Measurements from ENCODE around the gene CD2.

CD2 gene, protein sequence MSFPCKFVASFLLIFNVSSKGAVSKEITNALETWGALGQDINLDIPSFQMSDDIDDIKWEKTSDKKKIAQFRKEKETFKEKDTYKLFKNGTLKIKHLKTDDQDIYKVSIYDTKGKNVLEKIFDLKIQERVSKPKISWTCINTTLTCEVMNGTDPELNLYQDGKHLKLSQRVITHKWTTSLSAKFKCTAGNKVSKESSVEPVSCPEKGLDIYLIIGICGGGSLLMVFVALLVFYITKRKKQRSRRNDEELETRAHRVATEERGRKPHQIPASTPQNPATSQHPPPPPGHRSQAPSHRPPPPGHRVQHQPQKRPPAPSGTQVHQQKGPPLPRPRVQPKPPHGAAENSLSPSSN

DNA sequence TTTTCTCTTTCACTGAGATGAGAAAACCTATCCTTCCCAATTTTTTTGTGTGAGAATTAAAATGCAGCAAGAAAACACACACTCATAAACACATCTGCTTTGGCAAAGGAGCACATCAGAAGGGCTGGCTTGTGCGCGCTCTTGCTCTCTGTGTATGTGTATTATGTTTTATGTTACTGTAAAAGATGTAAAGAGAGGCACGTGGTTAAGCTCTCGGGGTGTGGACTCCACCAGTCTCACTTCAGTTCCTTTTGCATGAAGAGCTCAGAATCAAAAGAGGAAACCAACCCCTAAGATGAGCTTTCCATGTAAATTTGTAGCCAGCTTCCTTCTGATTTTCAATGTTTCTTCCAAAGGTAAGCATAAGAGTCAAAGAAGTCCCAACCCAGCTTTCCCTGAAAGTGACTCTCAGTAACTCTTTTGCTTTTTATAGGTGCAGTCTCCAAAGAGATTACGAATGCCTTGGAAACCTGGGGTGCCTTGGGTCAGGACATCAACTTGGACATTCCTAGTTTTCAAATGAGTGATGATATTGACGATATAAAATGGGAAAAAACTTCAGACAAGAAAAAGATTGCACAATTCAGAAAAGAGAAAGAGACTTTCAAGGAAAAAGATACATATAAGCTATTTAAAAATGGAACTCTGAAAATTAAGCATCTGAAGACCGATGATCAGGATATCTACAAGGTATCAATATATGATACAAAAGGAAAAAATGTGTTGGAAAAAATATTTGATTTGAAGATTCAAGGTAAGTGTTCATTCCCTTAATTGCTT lies at the start of gene CD2:
CD2 (plus strand) TSS at position 233 of the 780 bp plus-strand sequence; CDS start at position 296, 63 bp downstream.
- DNase-seq, result no peak

DNA sequence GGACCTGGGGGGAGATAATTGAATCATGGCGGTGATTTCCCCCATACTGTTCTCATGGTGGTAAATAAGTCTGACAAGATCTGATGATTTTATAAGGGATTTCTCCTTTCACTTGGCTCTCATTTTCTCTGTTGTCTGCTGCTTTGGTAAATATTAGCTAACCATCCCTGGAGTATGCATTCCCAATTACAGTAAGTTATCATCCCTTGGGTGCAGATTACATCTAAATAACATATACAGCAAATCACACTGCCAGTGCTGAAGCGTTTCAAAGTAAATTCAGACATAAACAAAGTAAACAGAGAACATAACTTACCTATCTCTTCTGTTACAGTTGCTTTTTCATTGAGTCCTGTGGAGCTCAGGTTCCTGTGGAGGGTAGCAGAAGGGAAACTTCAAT lies 48.1 kb upstream of the CD2 start:
- DNase-seq, result no peak

DNA sequence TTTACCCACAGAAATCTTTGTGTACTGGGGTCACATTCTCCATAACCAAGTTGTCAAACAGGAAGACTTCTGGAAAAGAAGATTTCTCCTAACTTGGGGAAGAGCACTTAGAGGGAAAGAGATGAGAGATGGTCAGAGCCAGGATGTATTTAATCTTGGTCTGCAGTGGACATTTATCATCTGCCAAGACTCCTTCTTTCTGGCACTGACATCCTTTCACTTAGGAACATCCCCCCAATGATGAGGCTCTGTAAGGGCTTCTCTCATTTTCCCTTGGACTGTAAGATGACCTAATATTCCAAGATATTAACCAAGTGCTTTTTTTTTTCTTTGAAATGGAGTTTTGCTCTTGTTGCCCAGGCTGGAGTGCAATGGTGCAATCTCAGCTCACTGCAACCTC lies 47.4 kb upstream of the CD2 start:
- no peak for DNase-seq

DNA sequence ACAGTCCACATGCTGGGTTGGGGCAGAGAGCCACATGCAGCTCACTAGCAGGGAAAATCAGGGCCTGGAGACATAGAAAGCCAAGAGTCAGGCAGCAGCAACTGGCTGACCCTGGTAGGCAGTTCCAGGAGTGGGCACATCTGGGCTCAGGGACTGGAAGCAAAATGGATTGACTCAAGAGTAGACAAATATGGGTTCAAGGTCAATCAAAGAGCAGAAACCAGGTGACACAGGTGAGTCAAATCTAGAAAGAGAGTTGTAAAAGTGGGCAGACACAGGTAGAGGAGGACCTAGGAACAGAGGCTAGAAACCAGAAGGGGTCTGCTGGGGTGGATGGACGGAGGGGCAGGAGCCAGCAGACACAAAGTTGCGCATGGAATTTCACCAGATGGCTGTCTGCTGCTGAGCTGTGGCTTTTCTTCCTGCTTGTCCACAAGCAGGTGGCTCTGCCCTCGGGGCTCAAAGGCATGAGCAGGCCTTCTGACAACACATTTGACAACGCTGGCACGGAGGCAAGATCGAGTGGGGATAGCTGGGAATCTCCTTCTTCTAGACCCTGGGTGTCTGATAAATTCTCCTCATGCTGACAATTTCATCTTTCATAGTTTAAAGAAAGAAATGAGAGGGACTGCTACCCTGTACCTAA lies 45.9 kb upstream of the CD2 start:
- DNase-seq, result no peak

DNA sequence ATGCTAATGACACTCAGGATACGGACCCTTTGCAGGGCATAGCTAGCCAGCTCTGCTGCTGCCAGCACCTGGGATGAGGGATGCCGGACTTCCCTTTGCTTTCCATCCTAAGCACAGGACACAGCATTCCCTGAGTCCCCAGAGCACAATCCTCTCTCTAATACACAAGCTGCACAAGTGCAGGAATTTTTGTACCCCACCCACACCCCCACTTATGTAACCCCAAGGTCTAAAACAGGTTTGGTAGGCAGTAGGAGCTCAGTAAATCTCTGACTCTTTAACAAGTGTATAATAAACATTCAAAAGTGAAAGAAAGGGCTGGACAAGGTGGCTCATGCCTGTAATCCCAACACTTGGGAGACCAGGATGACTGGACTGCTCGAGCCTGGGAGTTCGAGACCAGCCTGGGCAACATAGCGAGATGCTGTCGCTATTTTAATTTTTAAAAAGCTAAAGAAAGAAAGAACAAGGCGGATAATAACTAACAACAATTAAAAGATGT lies 44.5 kb upstream of the CD2 start:
- DNase-seq, result no peak

DNA sequence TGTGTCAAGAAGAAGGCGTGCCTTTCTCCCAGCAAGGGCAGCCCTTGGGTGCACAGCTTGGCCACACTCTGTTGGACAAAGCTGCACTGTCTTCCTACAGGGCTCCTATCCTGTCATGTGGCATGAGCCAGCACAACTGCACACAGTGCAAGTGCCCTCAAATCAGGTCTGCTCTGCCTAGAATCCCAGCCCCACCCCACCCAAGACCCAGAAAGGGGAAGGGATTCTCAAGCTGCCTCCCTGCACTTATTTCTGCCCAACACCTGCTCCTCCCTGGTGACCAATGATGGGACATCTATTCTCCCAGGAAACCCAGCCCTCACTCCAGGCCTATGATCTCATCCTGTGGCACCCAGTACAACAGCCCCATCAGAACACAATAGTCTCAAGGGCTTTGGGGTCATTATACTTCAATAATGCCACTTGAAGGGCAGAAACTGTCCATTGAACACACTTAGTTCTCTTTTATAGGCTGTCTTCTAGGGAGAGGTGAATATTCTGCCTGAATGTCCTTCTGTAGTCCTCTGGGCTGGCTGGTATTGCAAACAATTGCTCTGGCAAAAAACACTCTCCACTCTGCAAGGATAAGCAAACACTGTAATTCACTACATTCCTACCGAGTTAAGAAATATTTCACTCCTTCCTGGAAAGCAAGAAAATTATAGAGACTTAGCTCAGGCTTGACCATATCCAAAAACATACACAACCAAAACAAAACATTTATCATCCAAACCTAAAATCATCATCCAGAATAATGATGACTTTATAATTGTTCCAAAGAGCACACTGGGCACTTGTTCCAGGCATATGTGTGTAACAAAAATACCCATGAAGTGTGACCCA lies 43.6 kb upstream of the CD2 start:
- DNase-seq, result peak; percentile 72

DNA sequence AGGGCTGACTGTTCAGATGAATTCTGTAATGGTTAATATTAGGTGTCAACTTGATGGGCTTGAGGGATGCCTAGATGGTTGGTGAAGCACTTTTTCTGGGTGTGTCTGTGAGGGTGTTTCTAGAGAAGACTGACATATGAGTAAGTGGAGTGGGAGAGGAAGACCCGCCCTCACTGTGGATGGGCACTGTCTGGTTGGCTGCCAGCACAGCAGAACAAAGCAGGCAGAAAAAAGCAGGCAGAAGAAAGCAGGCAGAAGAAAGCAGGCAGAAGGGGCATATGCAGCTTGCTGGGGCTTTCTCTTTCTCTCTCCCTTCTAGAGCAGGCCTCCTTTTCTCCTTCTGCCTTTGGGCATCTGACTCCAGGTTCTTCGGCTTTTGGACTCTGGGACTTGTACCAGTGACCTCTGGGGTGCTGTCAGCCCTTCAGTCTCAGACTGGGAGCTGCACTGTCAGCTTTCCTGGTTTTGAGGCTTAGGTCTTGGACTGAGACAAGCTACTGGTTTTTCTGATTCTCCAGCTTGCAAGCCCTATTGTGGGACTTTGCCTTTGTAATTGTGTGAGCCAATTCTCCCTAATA lies 42.9 kb upstream of the CD2 start:
- DNase-seq, result peak; percentile 50

DNA sequence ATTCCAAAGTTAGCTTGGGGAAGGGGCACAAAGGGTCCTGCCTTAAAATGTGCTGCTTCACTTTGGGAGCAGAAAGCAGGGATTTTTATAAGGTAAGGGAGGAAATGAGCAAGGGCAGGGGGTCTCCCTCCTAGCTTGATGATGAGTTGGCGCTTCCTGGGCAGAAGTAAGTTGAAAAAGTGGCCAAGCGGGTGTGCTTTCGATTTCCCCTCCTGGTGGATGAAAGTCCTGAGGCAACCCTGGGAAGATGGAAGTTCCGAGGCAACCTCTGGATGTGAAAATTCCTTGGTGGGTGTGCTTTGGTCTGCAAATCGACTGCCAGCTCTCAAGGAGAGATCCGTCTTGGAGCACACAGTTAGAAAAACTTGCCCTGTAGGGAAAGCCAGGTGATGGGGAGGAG lies 41.7 kb upstream of the CD2 start:
- DNase-seq, result no peak

DNA sequence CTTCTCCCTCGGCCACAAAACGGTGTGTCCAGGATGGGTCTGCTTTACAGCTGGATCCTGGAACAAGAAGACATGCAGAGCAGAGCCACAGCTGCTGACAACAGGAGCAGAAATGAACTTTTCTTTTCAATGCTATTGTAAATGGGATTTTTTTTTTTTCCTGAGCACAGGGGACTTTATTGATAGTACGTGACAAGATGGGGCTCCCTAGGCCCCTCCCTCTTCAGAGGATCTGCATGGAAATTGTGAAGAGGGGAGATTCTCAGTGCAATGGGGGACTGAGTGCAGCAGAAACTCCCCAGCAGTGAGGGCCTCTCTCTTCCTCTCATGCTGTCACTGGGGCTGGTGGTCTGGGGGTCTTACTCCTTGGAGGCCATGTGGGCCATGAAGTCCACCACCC lies 40.8 kb upstream of the CD2 start:
- DNase-seq, result no peak

DNA sequence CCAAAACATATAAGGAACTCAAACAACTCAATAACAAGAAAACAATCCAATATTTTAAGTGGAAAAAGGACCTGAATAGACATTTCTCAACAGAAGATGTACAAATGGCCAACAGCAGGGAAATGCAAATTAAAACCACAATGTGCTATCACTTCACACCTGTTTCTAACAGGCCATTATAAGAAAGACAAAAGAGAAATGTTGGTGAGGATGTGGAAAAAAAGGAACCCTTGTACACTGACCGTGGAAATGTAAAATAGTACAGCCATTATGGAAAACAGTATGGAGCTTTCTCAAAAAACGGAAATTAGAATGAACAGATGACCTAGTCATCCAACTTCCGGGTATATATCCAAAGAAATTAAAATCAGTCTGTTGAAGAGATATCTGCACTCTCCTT lies 37.8 kb upstream of the CD2 start:
- DNase-seq, result no peak

DNA sequence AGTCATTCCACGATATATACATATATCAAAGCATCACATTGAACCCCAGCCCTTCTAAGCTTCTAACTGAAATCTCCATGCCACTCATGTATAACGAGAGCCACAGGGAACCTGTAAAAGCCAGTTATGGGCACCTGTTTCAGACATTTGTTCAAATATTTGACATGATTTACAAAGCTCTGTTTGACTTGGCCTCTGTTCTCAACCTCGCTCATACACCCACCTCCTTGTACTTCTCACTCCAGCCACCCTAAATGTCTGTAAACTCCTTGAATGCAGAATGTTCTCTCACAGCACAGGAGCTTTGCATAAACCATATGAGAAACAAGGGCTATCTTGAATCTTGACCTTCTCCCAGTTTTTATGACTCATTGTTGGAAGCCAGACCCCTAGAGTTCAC lies 36.9 kb upstream of the CD2 start:
- DNase-seq, result peak; percentile 56

DNA sequence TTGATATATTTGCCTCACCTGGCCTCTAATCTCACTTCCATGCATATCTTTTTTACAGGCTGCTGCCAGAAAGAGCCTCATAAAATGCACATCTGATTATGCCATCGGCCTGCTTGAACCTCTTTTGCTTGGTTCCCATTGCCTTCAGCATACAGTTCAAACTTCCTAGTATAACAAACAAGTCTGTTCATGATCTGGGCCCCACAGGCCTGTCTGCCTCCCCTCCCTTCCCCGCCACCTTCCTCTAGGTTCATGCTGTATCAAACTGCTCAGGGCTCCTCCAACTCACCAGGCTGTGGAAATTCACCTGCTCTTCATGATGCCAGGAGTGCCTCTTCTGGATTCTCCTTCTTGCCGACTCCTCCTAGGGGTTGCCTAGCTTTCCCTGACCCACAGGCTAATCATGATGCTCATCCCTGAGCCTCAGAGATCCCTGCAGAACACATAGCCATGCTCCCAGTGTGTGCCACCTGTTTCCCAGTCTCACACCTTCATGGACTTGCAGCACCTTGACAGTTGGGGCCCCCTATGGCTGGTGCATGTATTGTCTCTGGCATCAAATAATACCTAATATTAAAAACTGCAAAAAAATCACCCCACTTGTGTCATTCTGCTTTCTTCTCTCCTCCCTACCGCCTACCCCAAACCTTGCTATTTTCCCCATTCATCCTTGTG lies 33.7 kb upstream of the CD2 start:
- no peak for DNase-seq

DNA sequence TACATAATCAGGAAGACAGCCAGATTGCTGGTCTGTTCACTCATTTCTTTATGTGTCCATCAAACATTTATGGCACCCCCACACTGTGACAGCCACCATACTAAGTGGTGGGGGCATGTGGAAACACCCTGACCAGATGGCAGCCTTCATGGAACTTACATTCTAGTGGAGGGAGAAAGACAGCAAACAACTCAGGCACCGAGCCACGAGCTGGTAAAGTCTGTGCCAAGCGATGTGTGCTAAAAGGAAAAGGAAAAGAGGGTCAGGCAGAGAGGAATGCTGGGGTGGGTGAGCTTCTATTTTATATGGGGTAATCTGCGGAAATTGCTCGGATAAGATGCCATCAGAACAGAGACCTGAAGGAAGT lies 33.2 kb upstream of the CD2 start:
- no peak for DNase-seq

DNA sequence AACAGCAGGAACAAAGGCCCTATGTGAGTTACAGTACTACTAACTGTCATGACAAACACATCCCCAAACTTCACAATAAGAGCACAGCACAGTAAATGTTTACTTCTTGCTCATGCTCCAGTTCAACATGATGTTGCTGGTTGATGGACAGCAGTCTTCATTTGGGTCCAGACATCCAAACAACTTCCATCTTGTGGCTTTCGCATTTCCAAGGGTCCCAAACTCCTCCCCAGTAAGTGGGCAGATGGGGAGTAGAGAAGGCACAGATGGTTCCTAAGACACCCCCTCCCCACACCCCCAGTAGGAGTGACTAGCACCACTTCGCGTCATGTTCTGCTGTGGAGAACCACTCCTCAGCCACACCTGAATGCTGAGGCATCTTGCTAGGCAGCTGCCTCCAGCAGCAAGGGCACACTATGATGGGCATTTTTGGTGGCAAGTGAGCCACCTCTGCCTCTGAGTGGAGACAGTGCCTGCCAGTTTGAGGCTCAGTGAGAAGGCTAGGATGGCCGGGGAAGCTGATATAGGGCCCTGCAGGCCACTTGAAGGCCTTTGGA lies 32.7 kb upstream of the CD2 start:
- DNase-seq, result no peak

DNA sequence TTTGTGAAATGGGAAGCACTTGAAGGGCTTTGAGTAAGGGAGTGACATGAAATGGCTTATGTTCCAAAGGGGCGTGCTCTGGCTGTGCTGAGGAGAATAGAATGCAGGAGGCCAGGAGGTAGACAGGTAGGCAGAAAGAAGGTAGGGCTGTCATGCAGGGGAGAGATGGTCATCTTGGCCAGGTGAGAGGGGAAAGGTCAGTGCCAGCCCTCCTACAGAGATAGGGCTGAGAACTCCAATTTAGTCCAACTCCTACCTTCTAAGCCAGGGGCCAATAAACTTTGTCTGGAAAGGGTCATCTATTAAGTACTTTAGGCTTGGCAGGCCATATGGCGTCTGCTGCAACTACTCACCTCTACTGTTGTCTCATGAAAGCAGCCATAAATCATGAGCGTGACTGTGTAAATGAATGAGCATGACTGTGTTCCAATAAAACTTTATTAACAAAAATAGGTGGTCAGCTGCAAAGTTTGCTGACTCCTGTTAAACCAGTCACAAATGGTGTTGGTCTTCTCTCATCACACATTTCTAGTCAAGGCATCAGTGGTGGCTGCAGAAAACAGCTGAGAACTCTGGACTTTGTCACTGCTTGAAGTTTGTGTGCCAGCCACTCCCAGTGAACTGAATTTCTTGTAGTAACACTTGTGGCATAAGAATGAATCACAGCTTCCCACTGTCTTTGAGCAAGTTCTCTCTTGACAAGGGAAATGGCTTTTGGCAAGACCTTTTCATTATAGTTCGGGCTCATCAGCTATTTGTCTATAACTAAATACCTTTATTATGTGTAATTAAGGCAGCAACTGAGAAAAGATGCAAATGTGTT lies 32.0 kb upstream of the CD2 start:
- peak; percentile 2 for DNase-seq

DNA sequence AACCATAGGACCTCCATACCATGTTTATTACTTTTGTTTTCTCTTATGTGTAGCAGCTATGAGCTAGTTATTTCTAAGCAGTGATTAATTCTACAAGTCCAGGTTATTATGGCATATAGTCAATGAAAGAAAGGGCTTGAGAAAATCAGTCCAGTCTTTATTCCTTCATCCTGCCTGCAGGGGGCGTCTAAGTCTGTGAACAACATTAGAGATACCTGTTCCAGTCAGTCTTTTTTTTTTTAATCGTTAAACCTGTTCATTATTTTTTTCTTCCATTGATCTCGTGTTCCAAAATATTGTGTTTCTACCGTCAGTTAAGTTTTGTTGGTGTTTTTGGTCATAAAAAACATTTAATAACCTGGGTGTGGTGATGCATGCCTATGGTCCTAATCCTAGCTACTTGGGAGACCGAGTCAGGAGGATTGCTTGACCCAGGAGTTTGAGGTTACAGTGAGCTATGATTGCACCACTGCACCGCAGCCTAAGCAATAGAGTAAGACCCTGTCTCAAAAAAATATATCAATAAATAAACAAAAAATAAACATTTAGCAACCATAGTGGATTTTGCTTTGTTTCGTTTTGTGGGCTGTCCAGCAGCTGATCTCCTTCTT lies 29.4 kb upstream of the CD2 start:
- DNase-seq, result peak; percentile 67

DNA sequence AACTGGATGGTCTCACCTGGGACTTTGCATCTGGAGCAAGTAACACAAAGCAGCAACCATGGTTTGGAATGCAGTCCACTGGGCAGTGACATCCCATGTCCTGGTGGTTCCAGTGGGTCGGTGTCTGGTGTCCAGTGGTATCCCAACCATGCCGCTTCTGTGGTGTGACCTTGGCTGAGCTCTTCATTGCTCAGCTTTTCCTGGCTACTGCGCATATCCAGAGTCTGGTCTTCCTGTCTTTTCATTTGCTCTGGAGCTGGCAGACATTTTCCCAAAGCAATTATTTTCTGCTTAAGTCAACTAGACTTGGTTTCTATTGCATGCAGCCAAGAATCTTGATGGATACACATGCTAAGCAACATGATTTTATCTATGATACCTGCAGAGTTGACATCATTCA lies 28.4 kb upstream of the CD2 start:
- DNase-seq, result no peak

DNA sequence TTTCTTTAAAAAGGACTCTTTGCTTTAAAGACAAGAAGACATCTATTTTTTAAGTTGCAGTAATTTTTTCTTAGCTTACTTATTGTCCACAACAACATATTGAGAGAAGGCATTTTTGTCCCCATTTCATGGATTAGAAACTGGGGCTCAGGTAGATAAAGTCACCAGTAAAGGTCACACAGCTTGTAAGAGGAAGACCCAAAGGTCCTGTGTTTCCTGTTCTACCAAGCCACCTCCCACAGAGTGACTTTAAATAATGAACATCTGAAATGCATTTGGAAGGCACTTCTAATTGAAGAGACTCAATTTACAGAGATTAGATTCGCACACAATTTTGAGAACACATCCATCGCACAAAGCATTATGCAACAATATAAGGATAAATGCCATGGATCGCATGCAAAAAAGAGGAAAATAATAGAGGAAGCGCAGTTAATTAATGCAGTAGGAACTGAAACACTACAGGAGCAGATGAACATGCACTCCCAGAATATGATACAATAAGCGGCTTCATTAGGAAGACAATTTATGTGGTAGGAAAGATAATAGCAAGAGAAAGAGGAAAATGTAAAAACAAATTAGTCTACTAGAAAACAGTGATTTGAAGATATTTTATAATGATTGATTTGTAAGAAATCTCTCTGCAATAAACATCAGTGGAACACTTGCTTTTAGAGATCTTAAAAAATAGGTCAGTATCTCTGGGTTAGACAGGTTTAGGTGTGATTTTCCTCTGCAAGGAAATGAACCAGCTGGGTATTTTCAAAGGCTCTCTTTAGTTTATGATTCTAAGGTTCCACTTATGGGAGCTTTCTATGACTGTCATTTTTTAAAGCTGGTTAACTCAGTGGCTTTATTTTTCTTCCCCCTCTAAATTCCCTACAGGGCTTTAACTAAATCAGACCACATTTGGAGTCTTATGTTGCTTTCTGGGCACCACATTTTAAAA lies 27.1 kb upstream of the CD2 start:
- no peak for DNase-seq

DNA sequence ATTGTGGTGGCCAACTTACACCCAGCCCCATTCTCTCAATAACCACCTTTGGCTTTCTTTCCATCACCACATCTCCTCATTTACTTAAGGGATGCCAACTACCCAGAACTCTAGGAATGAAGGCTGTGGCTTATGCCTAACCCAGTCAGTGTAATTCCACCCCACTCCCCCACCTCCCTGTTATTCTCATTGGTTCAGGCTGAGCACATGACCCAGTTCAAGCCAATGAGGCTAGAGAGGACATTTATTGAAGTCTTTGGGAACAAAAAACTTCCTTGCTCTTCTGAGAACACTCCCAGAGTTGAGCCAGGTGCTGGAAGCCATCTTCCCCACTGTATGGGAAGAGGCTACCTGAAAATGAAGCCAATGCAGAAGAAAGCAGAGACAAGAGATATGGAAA lies 22.8 kb upstream of the CD2 start:
- DNase-seq, result no peak
